GM21717 (cell line): ENCODE data around the gene EFNA4.
A peak's percentile ranks its signal among the peaks of the same experiment; 100 is the strongest.

Experiments used
- ATAC-seq: cut with Tn5 transposase; IDR thresholded peaks from one replicate; pipeline ENCODE4 v1.9.1; 2021; ENCODE audit warnings: mild to moderate bottlenecking, moderate library complexity; ENCODE audit not compliant: unreplicated experiment

Gene EFNA4

GRCh38 chr1:155051342-155051776, 12.2 kb upstream of the EFNA4 start:
- ATAC-seq, result peak; percentile 1

GRCh38 chr1:155051777-155052398, 11.7 kb upstream of the EFNA4 start:
- ATAC-seq, result no peak

GRCh38 chr1:155052439-155053395, 10.8 kb upstream of the EFNA4 start:
- ATAC-seq, result no peak

GRCh38 chr1:155053531-155054105, 9.9 kb upstream of the EFNA4 start:
- no peak for ATAC-seq

GRCh38 chr1:155057104-155057503, 6.4 kb upstream of the EFNA4 start:
- ATAC-seq, result no peak

GRCh38 chr1:155057788-155058211, 5.7 kb upstream of the EFNA4 start:
- ATAC-seq, result no peak

GRCh38 chr1:155060736-155061135, 2.8 kb upstream of the EFNA4 start:
- ATAC-seq, result no peak

GRCh38 chr1:155061381-155062150, 2.0 kb upstream of the EFNA4 start:
- ATAC-seq, result peak; percentile 39

GRCh38 chr1:155062151-155062686, 1.3 kb upstream of the EFNA4 start:
- no peak for ATAC-seq

- no peak for ATAC-seq
Measured at GRCh38 chr1:155062702-155063411, 683 bp upstream of the EFNA4 start.

- ATAC-seq, result no peak
Measured at GRCh38 chr1:155064111-155064831, 731 bp downstream of the EFNA4 start.

GRCh38 chr1:155064832-155065429, 1.4 kb downstream of the EFNA4 start:
- no peak for ATAC-seq

- no peak for ATAC-seq
Measured at GRCh38 chr1:155066777-155067176, 3.2 kb downstream of the EFNA4 start.

GRCh38 chr1:155068599-155068998, 5.1 kb downstream of the EFNA4 start:
- ATAC-seq, result no peak

- no peak for ATAC-seq
Measured at GRCh38 chr1:155069551-155070157, 6.1 kb downstream of the EFNA4 start.

GRCh38 chr1:155070158-155070621, 6.7 kb downstream of the EFNA4 start:
- no peak for ATAC-seq

GRCh38 chr1:155070721-155071569, 7.4 kb downstream of the EFNA4 start:
- ATAC-seq, result no peak

- ATAC-seq, result no peak
Measured at GRCh38 chr1:155071701-155072100, 8.2 kb downstream of the EFNA4 start.
